GM21390 (cell line): ENCODE measurements around the gene CREB3.

Experiments
- ATAC-seq: cut with Tn5 transposase; IDR thresholded peaks from one replicate; pipeline ENCODE4 v1.9.1; 2021; ENCODE audit not compliant: unreplicated experiment

The CREB3 gene

DNA sequence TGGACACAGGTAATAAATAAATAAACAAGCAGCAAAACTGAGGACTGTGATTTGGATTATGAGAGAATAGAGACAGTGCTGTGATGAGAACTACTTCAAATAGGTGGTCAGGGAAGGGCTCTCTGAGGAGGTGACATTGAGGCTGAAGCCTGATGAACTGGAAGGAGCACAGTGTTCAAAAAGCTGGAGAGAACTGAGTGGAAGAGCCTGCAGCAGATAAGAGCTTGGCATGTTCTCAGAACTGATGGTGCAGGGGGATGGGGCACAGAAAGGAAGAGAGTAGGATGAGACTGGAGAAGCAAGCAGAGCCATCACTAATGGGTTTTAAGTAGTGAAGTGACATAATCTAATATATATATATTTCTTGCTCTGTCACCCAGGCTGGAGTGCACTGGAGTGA lies 31.5 kb upstream of the CREB3 start:
- no peak for ATAC-seq

DNA sequence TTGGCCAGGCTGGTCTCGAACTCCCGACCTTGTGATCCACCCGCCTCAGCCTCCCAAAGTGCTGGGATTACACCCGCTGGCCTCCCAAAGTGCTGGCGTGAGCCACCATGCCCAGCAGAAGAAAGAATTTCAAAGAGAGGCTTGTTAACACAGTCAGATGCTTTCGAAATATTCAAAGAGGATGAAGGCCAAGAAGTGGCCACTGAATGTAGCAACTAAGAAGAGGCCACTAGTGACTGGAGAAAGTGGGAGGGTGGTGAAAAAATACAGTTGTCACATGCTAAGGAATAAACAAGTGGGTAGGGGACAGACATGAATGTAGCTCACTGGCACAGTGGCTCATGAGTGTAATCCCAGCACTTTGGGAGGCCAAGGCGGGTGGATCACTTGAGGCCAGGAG lies 29.8 kb upstream of the CREB3 start:
- ATAC-seq: no peak

DNA sequence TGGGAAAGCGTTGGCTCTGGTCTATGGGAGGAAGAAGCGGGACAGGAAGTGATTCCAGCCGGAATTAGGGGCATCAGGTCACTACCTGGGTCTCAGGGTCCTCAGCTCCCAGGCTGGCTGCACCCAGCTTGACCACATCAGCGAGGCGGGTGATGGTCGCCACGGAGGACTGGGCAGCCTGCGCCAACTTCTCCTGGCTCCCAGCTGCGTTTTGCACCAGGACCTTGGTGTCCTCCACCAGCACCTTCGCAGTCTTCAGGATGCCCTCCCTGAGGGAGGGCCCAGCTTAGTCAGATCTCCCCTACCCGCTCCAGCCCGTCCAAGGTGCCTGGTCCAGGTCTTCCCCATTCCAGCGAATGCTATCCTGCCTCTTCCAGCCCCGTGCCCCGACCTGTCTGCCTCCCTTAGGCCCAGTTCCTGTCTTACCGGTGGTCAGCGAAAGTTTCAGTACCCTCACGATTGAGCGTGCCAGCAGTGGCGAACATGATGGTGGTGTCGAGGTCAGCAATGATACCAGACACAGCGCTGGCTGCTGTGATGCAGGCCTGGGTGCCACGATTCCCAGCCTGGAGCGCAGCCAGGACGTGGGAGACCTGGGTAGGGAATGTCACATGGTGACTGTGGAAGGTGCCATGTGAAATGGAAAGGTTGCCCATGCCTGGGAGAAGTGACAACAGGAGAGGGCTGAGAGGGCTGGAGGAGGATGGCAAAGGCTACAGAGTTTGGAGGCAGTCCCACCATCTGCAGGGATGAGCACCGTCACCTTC lies 28.4 kb upstream of the CREB3 start:
- ATAC-seq: no peak

DNA sequence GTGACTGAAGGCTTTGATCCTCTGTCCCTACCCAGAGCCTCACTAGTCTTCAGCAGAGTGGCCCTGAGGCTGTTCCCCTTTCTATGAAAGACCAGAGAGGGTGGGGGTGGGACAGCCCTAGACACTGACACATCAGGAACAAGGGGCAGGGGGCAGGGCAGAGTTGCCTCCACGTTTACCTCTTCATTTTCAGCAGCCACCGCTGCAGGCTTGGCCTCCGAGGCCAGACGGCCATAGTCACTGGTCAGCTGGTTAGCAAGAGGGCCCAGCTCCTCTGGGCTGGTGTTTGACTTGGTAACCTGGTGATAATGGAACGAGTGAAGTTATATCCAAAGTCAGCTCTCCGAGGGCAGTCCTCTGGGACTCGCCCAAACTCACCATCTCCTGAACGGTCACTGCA lies 27.1 kb upstream of the CREB3 start:
- no peak for ATAC-seq

DNA sequence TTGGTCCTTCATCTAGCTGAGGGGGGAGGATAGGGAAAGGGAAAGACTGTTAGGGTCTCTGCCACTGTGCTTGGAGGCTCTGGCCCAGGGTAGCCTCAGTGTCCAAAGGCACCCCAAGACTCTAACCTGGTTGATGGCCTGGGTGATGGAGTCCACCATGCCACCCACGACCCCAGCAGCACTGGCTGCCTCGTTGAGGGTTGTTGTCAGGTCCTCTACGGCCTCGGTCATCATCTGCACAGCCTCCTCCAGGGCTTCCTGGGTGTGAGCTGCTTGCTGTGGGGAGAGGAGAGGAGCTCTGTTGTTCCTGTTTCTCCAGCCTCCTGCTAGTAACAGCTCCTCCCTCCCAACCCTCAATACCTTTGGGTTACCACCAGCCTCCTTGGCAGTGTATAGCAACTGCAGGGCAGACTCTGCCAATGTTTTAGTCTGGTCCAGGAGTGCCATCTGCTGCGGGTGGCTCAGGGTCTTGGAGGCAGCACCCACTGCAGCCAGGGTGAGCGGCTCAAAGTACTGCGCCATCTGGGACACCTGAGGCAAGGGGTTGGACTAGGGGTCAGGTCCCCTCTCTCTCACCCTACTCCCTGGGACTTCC lies 26.5 kb upstream of the CREB3 start:
- no peak for ATAC-seq

DNA sequence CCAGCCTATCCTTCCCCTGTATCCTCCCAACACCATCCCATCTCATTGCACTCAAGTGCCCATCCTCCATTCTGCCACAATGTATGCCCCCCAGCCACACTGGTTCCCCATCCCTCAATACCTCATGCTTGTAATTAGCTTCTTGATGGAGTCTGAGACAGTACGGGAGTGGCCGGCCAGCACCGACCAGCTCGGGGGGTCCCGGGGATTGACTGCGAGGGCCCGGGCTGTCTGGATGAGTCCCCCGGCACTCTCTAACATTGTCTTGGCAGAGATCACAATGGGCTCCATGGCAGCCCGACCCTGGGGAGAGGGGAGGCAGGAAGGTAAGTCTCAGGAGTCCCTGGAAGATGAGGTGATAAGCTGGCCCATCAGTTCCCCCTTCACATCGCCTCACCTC lies 25.5 kb upstream of the CREB3 start:
- no peak for ATAC-seq

DNA sequence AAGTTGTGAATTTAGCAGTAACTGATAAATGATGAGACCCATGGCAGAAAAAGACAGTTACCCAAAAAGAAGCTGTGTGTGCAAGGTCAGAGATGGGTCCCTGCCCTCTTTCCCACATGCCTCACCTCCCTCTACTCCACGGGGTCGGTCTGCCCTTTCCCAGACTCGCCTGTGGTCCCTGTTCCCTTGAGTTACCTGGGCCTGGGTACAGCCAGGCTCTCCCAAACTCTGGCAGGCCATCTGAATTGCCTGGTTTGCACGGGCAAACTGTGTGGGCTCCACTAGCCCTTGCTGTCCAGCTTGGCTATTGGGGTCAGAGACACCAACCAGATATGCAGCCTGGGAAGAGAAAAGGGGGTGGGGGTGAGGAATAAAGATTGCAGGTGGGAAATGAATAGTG lies 24.3 kb upstream of the CREB3 start:
- ATAC-seq: no peak

DNA sequence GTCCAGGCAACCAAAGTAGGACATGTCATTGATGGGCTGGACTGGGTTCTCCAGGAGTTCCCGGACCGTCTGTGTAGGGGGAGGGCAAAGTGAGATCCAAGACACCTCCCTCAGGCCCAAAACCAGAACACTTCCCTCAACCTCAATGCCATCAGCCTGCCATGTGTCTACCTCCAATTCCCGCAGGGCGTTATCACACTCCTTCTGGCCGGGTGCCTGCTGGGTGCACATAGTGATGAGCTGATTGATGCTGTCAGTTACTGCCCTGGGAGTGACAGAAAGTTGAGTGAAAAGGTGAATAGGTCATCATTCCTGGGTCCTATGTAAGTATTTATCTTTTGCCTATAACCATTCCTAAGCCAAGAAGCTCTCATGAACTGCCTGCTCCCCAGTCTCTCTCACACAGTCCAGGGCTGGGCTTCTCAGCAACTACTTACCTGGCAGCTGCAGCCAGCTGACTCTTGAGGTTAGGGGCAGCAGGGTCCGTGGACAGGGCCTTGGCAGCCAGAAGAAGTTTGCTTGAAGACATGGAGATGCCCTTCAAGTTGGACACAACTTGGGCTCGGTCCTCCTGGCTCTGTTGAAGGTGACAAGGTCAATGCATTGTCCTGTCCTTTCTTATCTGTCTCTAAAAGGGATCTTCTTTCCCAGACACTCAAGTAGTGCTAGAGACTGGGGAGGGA lies 21.5 kb upstream of the CREB3 start:
- ATAC-seq: no peak

DNA sequence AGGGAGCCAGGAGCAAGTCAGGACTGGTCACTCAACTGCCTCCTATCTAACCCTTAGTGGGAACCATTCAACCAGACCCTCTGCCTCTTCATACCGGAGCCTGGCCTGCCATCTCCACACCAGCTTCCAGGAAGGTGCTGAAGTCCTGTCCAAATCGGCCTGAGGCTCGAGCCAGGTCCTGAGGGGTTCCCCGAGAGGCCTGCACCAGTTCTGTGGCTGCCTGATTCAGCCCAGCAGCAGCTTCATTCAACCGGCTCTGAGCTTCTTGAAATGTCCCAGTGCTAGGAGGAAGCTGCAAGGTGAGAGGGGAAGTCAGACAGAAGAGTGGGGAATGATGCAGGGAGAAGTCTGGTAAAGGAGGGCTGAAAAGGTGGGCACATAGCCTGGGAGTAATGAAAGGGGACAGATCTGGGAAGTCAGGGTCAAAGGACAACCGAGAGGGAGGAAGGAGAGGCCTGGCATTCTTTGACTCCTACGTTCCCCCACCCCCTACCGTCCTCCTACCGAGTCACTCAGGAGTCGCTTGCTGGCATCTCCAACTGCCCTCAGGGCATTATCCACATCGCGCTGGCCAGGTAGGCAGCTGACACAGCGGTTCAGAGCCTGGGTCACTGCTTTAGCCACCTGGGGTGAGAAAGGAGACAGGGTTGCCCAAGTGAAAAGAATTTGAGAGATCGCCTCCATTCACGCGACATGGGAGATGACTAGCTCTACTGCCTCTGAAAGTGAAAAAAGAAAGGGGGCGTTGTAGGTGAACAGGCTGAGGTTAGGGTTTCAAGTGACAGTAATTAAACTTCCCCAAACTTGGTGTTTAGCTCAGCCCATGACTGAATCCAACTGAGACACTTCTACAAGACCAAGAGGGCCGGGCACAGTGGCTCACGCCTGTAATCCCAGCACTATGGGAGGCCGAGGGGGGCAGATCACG lies 20.7 kb upstream of the CREB3 start:
- ATAC-seq: no peak

DNA sequence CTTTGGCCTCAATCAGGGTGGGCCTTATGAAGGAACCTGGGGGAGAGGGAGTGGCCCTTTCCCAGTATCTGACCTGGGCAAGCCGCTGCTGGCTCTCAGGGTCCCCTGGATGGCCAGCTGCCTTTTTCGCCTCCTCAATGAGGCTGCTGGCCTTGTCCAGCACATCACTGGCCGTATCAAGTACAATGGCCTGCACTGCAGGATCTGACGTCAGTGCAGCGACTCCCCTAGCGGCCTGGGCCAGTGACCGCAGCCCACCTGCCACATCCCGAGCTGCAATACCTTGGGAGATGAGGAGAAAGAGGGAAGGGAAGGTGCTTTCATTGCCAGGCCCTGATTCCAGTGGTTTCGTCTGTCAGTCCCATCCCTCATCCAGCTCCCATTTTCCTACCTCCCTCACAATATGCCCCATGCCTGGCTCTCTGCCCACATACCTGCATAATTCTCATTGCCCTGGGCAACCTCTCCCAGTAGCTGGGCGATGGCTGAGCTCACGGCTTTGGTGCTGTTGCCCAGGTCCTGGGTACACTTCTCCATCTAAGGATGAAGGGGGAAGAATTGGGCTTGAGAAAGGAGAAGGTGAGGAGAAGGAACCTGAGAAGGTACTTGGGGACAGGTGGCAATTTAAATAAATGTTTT lies 19.6 kb upstream of the CREB3 start:
- no peak for ATAC-seq

DNA sequence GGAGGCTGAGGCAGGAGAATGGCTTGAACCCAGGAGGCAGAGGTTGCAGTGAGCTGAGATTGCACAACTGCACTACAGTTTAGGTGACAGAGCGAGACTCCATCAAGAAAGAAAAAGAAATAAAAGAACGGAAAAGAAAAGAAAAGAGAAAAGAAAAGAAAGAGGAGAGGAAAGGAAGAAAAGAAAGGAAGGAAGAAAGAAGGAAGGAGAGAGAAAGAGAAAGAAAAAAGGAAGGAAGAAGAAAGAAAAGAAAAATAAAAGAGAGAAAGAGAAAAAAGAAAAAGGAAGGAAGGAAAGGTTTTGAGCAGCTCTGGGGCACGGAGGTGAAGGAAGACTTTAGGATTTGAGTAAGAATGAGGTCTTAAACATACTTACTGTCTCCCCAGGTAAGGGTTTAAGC lies 18.9 kb upstream of the CREB3 start:
- no peak for ATAC-seq

DNA sequence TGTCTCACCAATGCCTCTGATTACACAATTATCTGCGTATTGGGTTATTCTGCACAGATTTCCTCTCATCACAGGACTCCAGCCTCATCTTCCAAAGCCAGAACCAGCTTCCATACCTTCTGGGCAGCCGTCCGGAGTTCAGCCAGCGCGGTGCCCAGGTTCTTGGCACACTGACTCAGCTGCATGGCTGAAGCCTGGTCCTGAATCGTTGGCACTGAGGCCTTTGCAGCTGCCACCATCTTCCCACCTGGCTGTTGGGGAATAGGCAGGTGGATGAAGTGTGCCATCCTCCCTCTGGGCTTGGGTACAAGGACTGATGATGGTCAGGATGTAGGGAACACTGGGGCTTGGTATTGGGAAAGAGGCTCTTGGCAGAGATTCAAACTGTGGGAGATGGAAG lies 18.3 kb upstream of the CREB3 start:
- ATAC-seq: no peak

DNA sequence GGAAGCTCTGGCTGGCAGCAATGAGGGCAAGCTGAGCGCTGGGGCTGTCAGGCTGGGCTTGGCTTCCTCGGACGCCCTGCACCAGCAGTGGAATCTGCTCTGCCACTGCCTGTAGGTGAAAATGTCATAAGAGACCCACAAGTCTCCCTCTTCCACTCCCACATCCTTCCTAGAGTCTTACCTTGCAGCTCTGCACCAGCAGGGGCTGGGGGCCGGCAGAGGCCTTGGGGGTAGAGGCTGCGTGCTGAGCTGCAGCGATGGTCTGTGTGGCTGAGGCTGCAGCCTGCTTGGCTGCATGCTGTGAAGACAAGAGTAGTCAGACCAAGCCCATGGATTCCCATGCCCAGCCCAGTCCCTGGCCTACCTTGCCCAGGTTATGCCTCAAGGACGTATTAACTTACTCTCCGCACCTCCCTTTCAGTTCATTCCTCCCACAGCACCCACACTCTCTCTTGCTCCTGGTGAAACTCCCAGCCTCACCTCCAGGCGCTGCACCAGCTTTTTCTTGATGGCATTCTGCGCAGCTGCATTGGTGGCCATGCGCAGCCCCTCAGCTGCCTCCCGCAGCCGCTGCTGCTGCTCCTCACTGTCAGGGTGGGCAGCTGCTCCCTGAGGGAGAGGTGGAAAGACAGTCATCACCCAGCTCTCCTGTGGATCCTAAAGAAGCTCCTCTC lies 17.8 kb upstream of the CREB3 start:
- ATAC-seq: no peak

DNA sequence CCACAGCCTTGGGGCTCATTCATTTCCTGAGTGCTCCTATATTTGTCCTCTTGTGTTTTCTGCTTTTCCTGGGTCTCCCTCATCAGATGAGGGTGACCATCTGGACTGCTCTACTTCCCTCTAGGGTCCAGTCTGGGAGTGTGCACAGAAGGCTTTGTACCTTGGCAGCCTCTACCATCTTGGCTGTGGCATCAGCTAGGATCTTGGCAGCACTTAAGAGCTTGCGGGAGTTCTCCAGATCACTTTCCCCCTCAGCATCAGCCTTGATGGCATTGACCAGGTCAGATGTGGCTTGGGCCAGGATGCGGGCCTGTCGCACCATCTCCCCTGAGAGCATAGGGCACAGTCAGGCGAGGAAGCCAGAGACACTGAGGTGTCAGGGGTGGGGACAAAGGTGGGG lies 16.2 kb upstream of the CREB3 start:
- ATAC-seq: no peak

DNA sequence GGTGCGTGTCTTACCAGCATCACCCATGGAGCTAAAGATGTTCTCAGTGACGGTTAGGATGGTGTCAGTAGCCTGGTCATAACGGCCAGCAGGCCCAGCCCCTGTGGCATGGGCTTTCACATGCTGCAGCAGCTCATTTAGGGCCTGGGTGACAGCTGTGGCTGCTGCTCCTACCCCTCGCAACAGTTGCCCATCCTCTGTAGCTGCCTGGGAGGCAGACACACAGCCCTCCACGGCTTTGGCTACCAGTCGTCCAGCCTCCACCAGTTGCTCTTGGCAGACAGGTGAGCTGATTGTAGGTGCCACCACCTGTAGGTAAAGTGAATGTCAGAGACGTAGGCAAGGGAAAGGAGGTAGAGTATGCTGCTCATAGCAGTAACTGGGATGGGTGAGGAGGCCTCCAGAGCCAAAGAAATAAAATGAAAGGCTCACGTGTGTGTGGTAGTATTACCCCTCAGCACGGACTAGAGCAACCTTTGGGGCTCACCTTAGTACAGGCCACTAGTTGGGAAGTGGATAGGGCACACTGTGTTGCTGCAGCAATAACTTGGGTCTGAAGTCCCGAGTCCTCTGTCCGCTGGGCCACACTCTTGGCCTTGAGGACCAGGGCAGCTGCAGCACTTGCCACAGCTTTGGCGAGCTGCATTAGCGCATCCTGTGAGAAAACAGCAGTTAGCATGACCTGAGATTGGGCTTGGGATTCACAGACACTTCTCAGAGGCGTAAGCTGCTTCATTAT lies 15.2 kb upstream of the CREB3 start:
- ATAC-seq: no peak

DNA sequence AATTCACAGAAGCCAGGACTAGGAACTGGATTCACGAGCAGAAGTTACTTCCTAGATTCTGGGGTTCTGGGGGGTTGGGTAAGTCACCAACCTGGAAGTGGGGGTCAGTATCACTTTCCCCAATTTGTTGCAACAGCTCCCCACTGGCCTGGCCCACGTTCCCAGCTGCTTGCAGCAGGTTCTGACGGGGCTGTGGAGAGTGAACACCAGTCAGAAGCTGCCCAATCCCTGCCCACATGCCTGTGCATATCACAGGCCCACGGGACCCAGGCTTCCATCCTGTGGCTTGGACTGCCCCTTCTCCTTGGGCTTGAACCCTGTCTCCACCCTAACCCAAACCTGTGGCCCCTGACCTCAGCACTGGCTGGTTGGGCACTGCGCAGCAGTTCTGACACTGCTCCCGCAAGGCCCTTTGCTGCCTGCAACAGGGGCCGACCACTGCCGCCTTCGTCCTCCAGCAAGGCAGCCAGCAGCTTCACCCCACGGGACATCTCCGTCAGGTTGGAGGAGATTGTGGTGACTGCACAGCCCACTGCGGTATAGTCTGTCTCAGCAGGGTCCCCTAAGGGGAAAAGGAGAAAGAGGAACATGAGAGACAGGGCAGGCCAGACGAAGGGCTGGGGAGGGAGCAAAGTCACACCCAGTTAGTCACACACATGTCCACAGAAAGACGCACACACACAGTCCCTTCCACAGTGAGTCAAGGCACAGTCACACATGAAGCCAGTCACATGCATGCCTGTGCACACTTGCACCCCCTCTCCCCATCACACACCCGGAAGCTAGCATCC lies 13.6 kb upstream of the CREB3 start:
- no peak for ATAC-seq

DNA sequence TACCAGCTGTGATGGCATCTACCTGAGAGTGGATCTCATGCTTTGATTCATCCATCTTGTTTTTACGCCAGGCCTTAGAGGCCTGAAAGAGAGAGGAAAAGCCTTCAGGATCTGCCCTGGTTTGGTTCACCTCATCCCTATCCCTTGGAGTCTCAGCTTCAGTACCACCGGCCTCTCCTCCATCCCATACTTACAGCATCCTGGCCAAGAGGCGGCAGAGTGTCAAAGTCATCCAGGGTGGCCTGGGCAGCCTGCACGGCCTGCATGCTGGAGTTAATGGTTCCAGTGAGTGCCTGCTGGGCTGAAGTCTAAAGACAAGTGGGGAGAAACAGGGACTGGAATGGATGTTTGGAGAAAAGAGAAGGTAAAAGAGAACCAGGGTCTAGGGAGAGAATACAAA lies 12.9 kb upstream of the CREB3 start:
- ATAC-seq: no peak

DNA sequence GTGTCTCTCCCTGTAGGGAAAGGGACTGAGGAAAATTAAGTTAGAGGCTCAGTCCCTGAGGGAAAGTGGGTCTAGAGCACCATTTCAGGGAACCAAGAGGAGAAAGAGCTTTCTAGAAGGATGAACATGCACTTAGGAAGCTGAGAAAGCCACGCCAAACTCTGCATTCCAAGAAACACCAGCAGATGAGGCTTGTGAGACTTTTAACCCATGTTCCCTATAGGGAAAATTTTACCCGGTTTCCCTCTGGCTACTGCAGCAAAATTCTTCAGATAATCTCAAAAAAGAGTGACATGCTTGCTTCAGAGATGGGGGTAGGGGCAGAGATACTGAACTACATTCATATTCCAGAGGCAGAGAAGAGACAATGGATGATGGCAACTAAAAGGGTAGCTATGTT lies 9.0 kb upstream of the CREB3 start:
- ATAC-seq: no peak

DNA sequence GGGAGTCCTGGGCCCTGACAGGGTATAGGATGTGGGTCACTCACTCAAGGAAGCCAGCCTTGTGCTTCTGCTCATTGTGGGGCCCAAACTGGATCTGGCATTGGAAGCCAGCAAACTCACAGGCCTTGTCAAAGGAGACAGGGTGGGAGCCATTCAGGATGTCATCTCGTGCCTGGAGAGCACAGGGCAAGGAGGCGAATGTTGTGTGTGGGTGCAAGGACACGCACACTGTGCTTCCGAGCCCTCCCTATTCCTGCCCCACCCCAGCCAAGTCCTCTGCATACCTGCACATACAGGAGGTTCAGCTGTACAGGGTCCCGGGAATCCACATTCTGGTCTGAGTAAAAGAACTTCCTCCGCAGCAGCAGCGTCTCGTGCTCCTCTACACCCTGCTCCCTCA lies 8.6 kb upstream of the CREB3 start:
- no peak for ATAC-seq
